Upper lobe of right lung (tissue), 1 donor: Measurements from ENCODE around the gene NUP210. TPM values are rescaled to one million over a fixed set of nuclear protein-coding genes. Genes with fewer than 3 reads are reported as not detected.
A peak's percentile ranks its signal among the peaks of the same experiment; 100 is the strongest.

Experiments
- ATAC-seq: fragments of 200-7000 bp; cut with Tn5 transposase; one replicate; pipeline ENCODE4 v1.9.1; 2020; ENCODE audit warnings: mild to moderate bottlenecking, moderate library complexity
- DNase-seq: peaks from one replicate; pipeline ENCODE4 v3.0.0-alpha.2; 2020
- H3K27ac ChIP-seq: fragments of 200-600 bp; one replicate; pipeline ENCODE4 v1.8.0; 2022
- H3K27me3 ChIP-seq: fragments of 200-600 bp; one replicate; pipeline ENCODE4 v1.8.0; 2022; ENCODE audit warnings: mild to moderate bottlenecking
- H3K36me3 ChIP-seq: fragments of 200-600 bp; one replicate; pipeline ENCODE4 v1.8.0; 2022
- H3K4me1 ChIP-seq: fragments of 200-600 bp; one replicate; pipeline ENCODE4 v1.8.0; 2022
- H3K4me3 ChIP-seq: fragments of 200-600 bp; one replicate; pipeline ENCODE4 v1.8.0; 2022; ENCODE audit warnings: mild to moderate bottlenecking
- H3K9me3 ChIP-seq: fragments of 200-600 bp; one replicate; pipeline ENCODE4 v1.8.0; 2022
- intact Hi-C: fragments of 100-400 bp; cut with DNase I; formaldehyde crosslinking; loops from one replicate; pipeline ENCODE4 v1.11.0; 2022
- total RNA-seq: library from RNA; stranded (reverse); fragmentation: NEBNext Ultra II Directional; extraction: Animal tissue kit (Norgen Biotek cat#: 25700); gene quantifications from one replicate; pipeline ENCODE4 v1.2.1, GENCODE V29; 2021
- TF ChIP-seq, protein P1 (sequence below): fragments of 200-600 bp; IDR thresholded peaks from one replicate; pipeline ENCODE4 v1.8.0; 2022; ENCODE audit warnings: antibody characterized with exemption
- donor health status: DM: no; HTN: yes; CAD: no; lungs with severe emphysema.

Gene NUP210
- total RNA-seq, 1 donor from 2014 or later: 19.8 TPM

GRCh38 chr3:13399603-13400002 lies 20.5 kb downstream of the NUP210 start:
- intact Hi-C loops: no loop called here
- Histone ChIP-seq H3K27ac (no peak overlapping the region), H3K4me3 (no peak overlapping the region), H3K4me1 (no peaks in the 10 kb centered on the region), H3K9me3 (no peaks in the 10 kb centered on the region), H3K36me3 (no peaks in the 10 kb centered on the region), H3K27me3 (no peaks in the 10 kb centered on the region)
- DNase-seq (no peak), ATAC-seq (no peak)
- TF ChIP-seq, protein P1, sequence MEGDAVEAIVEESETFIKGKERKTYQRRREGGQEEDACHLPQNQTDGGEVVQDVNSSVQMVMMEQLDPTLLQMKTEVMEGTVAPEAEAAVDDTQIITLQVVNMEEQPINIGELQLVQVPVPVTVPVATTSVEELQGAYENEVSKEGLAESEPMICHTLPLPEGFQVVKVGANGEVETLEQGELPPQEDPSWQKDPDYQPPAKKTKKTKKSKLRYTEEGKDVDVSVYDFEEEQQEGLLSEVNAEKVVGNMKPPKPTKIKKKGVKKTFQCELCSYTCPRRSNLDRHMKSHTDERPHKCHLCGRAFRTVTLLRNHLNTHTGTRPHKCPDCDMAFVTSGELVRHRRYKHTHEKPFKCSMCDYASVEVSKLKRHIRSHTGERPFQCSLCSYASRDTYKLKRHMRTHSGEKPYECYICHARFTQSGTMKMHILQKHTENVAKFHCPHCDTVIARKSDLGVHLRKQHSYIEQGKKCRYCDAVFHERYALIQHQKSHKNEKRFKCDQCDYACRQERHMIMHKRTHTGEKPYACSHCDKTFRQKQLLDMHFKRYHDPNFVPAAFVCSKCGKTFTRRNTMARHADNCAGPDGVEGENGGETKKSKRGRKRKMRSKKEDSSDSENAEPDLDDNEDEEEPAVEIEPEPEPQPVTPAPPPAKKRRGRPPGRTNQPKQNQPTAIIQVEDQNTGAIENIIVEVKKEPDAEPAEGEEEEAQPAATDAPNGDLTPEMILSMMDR: no peak

GRCh38 chr3:13397316-13397715 lies 22.8 kb downstream of the NUP210 start:
- H3K4me3 ChIP-seq: no peak overlapping the region
- DNase-seq: no peak
- no peaks in the 10 kb centered on the region for H3K27me3 ChIP-seq
- H3K36me3 ChIP-seq: no peaks in the 10 kb centered on the region
- H3K9me3 ChIP-seq: no peaks in the 10 kb centered on the region
- no peak for ATAC-seq
- H3K27ac ChIP-seq: no peak overlapping the region
- TF ChIP-seq, protein P1: no peak
- intact Hi-C loops: no loop called here
- H3K4me1 ChIP-seq: no peaks in the 10 kb centered on the region

DNA sequence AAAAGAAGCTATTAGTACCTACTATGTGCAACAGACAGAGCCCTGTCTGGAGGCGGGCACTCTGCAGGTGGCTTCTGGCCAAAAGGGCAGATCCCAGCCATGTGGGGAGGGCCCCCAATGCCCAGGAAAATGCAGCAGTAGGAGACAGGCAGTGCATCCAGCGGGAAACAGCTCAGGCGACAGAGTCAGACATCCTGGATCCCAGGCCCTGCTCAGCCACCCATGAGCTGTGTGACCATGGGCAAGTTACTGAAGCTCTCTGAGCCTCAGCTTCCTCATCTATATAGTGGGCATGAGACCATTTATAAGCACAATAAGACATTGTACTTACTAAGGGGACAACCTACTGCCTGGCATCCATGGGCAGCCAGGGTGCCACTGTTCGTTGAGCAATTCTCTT lies 25.8 kb downstream of the NUP210 start:
- Histone ChIP-seq H3K4me1 (no peaks in the 10 kb centered on the region), H3K9me3 (no peaks in the 10 kb centered on the region), H3K4me3 (no peak overlapping the region), H3K36me3 (peaks cover 12% of the 10 kb centered on the region), H3K27me3 (no peaks in the 10 kb centered on the region), H3K27ac (no peak overlapping the region)
- ATAC-seq (no peak), DNase-seq (no peak)
- TF ChIP-seq, protein P1: no peak
- intact Hi-C loops: no loop called here

DNA sequence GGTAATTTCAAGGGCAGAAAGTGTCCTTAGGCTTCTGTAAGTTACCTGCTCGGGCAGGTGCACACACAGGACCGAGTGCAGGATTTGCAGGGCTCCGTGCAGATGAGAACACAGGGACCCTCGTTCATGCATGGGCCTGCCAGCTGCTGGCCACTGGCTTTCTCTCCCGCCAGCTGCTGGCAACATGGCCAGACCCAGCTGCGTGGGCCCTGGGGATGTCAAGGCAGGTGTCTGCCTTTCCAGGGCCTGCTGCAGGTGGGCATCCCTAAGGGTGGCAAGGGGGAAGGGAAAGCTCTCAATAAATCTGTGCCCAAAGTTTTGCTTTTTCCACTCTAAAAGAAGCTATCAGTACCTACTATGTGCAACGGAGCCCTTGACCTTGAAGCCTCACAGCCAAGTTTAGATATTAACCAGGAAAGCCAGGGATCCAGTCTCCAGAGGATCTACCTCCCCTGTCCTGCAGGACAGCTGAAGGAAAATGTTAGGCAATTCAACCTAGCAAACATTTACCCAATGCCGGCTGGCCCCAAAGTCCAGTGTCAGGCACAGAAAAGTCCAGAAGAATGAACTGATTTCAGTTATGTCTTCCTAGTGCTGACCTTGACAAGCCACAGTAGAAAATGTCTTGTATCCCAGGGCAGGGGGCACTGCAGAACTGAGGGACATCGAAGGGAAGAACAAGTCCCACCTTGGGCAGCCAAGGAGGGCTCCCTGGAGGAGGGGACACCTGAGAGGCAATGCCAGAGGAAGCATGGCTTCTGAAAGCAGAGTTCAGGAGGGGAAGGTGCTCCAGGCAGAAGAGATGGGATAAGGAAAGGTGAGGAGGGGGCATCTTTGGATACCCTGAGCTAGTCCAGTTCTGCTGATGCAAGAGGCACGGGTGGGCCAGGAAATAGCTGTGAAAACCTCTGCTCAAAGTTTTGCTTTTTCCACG lies 26.4 kb downstream of the NUP210 start:
- Histone ChIP-seq H3K36me3 (peaks cover 12% of the 10 kb centered on the region), H3K4me3 (no peak overlapping the region), H3K4me1 (no peaks in the 10 kb centered on the region), H3K9me3 (no peaks in the 10 kb centered on the region), H3K27me3 (no peaks in the 10 kb centered on the region), H3K27ac (no peak overlapping the region)
- no peak for ATAC-seq
- intact Hi-C loops: no loop called here
- TF ChIP-seq, protein P1: no peak
- no peak for DNase-seq

GRCh38 chr3:13391308-13391707 lies 28.8 kb downstream of the NUP210 start:
- H3K4me1 ChIP-seq: no peaks in the 10 kb centered on the region
- no peaks in the 10 kb centered on the region for H3K27me3 ChIP-seq
- H3K27ac ChIP-seq: no peak overlapping the region
- DNase-seq (no peak), ATAC-seq (no peak)
- no peaks in the 10 kb centered on the region for H3K9me3 ChIP-seq
- no peak overlapping the region for H3K4me3 ChIP-seq
- intact Hi-C loops: no loop called here
- H3K36me3 ChIP-seq: peaks cover 19% of the 10 kb centered on the region
- TF ChIP-seq, protein P1: peak; percentile 11
